DMS79 treated with DMSO at 0.1 percent for 48 hours (cell line): ENCODE measurements around the gene ATRN.
"Not testable (repeated sequence)": the region's sequence is repeated elsewhere in the genome, so short reads cannot be mapped to it uniquely, and the experiment has no call there.

ENCODE experiments used
- DNase-seq: peaks from one replicate; lab custom pipeline; 2025; lab: John Stamatoyannopoulos, UW

Gene ATRN

DNA sequence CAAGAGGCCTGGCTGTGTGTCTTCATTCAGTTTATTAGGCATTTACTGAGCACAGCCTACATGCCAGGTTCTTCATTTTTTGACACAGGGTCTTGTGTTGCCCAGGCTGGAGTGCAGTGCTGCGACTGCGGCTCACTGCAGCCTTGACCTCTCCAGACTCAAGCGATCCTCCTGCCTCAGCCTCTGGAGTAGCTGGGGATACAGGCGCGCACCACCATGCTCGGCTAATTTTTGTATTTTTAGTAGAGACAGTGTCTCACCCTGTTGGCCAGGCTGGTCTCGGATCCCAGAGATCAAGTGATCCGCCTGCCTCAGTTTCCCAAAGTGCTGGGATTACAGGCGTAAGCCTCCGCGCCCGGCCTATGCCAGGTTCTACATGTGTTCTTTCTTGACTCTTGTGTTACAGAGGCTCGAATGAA, 601 bp upstream of the ATRN start:
- DNase-seq = no peak

DNA sequence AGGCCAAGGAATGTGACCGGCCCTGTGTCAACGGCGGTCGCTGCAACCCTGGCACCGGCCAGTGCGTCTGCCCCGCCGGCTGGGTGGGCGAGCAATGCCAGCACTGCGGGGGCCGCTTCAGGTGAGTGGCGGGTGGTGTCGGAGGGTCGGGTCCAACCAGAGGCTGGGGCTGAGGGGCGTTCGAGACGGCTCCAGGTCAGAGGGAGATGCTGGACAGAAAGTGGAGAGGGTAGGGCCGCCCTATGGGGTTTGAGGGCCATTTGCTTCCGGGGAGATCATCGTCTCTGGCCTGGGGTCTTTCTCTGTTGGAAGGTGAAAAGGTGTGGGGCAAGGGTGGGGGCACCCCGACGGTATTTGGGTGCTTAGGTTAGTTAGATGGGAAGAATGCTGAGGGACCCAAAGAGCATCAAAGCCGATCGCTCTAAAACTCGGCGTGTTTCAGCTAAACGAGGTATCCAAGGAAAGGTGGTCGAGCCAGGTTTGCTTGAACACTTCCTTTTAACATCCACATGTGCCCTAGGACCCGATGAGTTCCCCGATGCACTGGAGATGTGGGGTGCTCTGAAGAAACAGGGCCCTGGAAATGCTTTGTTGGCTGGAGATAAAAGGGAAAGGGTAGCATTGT, 691 bp downstream of the ATRN start:
- no peak for DNase-seq

DNA sequence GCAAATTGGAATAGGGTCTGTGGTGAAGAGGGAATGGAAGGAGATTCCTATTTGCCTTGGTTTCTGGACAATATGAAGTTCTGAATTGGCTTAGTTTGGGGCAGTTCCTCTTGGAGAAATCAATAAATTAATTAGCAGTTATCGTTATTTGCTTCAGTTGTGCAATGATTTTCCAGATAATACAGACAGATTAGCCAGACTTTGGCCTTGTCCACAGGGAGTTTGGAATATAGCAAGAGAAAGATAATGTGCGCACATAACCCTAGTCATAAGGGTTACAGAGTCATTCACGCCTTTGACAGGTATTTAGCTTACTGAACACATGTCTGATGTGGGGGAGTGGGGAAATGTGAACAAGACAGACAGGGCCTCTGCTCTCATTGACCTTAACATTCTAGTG, 1.3 kb downstream of the ATRN start:
- no peak for DNase-seq

DNA sequence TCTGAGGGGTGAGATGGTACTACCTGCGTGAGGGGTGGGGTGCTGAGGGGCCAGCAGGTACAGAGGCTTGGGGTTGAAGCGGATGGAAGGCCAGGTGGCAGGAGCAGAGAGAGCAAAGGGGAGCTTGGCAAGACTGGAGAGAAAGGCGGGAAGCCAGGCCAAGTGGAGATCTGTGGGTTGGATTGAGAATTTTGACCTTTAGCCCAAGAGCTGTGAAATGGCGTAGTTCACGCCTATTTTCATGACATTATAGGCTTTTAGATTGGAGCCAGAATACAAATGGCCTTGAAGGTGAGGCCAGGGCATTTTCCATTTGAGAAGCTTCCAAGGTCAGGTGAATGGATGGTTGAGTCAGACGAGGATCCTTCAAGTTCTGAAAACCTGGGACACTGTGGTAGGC, 2.5 kb downstream of the ATRN start:
- no peak for DNase-seq

DNA sequence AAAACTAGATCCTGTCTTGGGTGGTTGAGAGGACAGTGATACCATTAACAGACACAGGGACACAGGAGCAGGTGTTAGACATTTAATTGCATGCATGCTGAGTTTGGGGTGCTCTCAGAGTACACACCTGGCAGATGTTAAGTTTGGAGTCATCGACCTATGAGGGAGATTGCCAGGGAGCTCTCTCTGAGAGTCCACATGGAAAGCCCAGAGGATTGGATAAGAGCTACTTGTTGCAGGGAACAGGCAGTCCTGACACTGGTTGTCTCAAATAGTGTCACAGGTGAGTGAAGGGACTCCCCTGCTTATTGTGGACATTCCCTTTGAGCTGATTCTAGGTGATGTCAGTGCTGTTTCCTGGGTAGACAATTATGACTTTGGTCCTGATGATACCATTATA, 3.1 kb downstream of the ATRN start:
- no peak for DNase-seq

DNA sequence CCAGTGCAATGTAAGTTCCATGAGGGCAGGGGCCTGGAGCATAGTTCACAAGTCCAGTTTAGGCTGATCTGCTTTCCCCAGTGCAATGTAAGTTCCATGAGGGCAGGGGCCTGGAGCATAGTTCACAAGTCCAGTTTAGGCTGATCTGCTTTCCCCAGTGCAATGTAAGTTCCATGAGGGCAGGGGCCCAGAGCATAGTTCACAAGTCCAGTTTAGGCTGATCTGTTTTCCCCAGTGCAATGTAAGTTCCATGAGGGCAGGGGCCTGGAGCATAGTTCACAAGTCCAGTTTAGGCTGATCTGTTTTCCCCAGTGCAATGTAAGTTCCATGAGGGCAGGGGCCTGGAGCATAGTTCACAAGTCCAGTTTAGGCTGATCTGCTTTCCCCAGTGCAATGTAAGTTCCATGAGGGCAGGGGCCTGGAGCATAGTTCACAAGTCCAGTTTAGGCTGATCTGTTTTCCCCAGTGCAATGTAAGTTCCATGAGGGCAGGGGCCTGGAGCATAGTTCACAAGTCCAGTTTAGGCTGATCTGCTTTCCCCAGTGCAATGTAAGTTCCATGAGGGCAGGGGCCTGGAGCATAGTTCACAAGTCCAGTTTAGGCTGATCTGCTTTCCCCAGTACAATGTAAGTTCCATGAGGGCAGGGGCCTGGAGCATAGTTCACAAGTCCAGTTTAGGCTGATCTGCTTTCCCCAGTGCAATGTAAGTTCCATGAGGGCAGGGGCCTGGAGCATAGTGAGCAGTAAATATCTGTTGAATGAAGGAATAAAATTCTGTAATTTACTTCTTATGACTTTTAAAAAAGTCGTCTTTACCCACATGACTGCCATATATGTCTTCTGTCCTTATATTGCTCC, 6.4 kb downstream of the ATRN start:
- not testable (repeated sequence) for DNase-seq

DNA sequence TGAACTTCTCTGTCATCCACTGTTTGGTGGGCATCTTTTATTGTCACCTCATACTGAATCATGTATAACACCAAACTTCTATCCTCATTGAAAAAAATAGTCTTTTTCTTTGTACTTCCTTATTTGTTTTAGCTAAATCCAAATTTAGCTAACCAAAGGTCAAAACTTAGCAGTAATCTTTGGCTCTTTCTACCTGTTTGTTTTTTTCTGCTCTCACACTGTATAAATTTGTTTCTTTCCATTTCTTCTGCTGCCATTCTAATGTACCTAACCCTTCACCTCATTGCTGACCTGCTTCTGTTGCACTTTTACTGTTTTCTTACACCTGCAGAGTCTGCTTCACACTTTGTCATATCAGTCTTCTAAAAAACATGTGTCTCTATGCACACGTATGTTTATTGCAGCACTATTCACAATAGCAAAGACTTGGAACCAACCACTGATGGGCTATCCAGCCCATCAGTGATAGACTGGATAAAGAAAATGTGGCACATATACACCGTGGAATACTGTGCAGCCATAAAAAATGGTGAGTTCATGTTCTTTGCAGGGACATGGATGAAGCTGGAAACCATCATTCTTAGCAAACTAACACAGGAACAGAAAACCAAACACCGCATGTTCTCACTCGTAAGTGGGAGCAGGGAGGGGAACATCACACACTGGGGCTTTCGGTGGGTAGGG, 7.2 kb downstream of the ATRN start:
- DNase-seq = no peak

DNA sequence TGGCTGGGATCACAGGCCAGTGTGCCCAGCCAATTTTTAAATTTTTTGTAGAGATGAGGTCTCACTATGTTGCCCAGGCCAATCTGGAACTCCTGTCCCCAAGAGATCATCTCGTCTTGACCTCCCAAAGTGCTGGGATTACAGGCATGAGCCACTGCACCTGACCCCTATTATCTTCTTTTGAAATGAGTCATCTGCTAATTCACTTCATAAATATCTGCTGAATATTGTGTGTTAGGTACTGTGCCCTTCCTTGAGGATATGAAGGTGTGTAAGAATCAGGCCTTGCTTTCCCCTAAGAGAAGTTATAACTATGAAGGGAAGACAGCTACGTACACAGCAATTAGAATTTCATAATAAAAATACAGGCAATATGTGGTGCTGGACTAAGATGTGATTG, 8.2 kb downstream of the ATRN start:
- DNase-seq = no peak

DNA sequence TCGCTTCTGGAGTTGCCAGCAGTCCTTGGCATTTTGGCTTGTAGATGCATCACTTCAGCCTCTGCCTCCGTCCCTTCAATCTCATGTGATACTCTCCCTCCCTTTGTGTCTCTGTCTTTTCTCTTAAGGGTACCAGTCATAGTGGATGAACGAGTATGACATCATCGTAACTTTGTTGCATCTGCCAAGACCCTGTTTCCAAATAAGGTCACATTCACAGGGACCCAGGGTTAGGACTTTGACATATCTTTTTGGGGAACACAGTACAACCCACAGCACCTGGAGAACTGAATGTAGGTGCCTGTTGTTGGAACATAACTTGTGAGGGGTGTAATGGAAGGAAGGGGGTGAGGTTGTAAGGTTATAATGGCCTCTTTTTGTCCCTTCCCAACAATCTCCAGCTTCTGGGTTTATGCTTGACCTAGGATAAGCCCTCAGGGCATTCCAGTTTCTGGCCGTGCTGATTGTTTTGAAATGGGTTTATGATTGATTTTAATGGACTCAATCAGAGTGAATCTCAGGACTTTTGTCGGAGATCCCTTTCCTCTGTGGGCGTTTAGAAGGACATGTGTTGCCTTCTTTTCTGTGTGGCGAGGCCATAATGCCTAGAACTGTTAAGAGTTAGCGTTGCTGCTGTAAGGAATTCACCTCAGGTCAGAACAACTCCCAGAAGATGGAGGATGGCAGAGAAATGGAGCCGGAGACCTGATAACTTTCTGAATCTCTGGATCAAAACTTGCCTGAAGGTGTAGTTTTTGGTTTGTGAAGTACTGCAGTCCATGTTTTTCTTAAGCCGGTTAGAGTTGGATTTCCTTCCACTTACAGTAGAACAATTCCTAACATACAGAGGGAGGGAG, 9.2 kb downstream of the ATRN start:
- no peak for DNase-seq

DNA sequence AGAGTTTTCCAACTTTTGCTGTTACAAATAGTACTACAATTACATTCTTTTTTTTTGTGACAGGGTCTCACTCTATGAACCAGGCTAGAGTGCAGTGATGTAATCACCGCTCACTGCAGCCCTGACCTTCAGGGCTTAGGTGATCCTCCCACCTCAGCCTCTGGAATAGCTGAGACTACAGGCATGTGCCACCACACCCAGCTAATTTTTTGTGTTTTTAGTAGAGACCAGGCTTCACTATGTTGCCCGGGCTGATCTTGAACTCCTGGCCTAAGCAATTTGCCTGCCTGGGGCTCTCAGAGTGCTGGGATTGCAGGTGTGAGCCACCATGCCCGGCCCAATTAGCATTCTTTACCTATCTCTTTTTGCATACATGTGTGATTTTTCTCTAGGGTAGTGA, 12.5 kb downstream of the ATRN start:
- no peak for DNase-seq

DNA sequence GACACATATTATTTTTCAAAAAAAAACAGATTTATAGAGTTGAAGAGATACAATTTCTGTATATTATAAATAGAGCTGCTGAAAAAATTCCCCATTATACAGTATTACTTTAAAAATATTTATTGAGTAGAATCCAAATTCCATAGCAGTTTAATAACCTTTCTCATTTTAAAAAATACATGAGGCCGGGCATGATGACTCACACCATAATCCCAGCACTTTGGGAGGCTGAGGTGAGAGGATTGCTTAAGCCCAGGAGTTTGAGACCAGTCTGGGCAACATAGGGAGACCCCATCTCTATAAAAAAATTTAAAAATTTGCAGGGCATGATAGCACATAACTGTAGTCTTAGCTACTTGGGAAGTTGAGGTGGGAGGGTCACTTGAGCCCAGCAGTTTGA, 13.0 kb downstream of the ATRN start:
- no peak for DNase-seq

DNA sequence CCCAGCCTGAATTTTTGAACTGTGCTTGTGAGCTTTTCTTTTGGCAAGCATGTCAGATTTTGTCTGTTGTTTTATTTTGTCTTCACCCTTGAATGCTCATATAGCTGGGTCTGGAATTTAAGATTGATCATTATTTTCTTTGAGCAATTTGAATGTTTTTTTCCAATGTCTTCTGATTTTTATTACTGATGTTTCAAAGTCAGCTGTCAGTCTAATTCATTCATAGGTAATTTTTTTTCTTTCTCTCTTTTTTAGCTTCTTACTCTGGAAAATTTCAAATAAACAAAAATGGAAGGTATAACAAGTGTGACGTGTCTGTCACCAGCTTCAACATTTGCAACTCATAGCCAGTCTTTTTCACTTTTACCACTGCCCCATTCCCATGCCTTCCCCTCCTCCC, 15.1 kb downstream of the ATRN start:
- DNase-seq = no peak

DNA sequence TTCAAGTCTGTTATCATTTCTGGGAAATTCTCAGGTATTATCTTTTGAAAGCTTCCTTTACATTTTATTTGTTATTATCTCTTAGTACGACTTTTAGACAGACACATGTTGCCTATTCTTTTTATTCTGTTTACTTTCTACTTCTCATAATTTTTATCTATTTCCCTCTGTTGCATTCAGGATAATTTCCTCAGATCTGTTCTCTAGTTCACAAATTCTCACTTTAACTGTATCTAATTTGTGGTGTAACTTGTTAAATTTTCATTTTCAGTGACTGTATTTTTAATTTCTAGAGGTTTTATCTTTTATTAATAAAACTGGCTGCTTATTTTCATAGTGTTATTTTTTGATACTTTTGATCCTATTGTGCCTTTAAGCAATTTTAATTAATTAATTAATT, 16.0 kb downstream of the ATRN start:
- no peak for DNase-seq

DNA sequence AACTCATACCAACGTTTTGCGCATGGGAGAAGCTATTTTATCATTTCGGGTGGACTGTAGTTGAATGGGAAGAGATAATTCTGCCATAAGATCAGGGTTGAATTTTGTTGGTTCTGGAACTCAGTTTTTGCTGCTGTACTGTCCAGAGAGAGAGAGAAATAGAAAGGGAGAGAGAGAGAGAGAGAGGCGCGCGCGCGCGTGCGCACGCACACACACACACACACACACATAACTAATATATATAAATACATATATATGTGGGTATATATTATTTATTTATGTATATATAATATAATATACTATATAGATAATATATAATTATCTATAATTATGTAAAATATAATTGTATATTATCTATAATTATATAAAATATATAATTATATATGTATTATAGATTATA, 21.9 kb downstream of the ATRN start:
- DNase-seq = no peak

DNA sequence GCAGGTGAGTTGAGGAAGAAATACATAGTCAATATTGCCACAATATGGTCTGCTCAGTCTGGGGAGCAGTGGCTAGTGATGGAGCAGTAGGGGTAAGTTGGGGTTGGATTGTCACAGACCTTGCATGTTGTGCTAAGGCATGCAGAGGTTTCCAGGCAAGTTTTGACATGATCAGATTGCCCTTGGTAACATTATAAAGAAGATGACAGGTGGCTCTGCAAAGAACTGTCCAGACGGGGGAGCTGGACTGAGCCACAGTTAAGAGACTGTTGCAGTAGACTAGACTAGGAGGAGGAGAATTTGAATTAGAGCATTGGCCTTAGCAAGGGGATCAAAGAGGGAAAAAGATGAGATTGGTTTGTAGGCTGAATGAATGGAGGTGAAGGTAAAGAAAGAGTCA, 23.4 kb downstream of the ATRN start:
- DNase-seq = no peak

DNA sequence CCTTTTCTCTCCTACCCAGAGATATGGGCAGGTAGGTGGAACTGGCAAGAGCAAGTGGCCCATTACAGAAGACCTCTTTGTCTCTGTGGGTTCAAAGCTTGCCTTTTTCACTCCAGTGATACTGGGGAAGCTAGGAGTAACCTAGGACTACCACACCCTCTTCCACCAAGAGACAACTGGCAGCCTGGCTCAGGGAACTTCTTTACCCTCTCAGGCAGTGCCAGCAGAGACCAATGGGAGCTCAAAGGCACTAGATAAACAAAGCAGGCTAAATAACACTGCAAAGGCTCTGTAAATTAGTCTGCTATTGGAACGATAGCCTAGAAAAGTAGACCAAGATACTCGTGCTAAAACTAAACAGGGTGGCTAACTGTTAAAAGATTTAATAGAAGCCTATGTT, 32.1 kb downstream of the ATRN start:
- no peak for DNase-seq

DNA sequence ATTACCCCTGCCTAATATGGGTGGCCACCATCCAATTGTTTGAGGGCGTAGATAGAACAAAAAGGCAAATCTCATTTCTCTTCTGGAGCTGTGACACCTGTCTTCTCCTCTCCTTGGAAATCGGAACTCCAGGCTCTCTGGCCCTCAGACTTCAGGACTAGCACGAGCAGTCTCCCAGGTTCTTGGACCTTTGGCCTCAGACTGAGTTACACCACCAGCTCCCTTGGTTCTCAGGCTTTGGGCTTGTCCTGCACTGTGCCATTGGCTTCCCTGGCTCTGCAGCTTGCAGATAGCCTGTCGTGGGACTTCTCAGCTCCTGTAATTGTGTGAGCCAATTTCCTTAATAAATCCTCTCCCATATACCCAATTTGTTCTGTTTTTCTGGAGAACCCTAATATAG, 34.3 kb downstream of the ATRN start:
- DNase-seq = no peak

DNA sequence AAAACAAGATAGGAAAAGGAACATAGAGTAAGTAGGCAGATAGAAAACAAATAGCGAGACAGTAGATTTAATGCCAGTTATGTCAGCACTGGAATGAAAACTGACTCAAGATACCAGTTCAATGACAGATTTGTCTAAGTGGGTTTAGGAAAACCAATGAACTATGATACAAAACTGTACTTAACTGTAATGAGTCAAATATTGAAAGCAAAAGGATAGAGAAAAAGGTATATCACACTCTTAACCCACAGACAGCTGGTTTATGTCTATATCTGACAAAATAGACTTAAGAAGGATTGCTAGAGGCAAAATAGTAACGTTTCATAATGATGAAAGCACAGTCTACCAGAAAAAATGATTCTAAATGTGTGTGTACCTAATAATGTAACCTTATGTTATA, 38.2 kb downstream of the ATRN start:
- DNase-seq = no peak

DNA sequence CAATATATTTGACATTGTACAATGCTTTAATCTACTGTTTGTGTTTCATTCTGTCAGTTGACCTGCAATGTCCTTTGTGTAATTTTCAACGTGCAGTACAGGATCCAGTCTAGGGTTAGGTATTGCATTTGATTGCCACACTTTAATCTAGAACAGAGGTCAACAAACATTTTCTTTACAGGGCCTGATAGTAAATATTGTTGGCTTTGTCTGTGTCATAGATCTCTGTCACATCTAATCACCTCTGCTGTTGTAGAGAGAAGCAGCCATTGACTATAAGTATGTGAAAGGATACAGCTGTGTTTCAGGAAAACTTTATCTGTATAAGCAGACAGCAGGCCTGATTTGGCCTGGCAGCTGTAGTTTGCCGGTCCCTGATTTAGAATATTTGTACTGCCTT, 39.3 kb downstream of the ATRN start:
- DNase-seq = no peak

DNA sequence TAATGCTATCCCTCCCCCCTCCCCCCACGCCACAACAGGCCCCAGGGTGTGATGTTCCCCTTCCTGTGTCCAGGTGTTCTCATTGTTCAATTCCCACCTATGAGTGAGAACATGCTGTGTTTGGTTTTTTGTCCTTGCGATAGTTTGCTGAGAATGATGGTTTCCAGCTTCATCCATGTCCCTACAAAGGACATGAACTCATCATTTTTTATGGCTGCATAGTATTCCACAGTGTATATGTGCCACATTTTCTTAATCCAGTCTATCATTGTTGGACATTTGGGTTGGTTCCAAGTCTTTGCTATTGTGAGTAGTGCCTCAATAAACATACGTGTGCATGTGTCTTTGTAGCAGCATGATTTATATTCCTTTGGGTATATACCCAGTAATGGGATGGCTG, 41.4 kb downstream of the ATRN start:
- DNase-seq = not testable (repeated sequence)

DNA sequence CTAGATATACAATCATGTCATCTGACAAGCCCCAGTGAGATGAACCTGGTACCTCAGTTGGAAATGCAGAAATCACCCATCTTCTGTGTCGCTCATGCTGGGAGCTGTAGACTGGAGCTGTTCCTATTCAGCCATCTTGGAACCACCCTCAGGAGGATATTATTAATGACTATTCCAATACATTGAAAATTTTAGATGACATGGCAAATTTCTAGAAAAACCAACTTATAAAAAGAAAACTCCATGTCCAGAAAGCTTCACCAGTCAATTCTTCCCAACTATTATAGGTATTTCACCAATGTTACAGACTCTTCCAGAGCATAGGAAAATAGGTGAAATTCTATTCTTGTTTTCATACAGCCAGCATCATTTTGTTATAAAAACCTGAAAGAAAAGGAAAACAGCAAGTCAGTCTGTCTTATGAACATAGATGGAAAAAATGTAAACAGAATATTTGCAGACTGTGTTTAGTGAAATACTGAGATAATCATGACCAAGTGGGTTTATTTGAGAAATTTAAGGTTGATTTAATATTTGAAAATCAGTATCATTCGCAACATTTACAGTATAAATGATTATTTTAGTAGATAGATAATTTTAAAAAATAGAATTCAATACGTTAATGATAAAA, 43.3 kb downstream of the ATRN start:
- no peak for DNase-seq
